GM19025 (cell line): ENCODE data around the gene FUNDC1.
"Not testable (repeated sequence)": the region's sequence is repeated elsewhere in the genome, so short reads cannot be mapped to it uniquely, and the experiment has no call there.

Experiments used
- ATAC-seq: cut with Tn5 transposase; IDR thresholded peaks from one replicate; pipeline ENCODE4 v1.9.1; 2021; ENCODE audit warnings: mild to moderate bottlenecking, low read depth, moderate library complexity; ENCODE audit not compliant: unreplicated experiment

FUNDC1 gene

DNA sequence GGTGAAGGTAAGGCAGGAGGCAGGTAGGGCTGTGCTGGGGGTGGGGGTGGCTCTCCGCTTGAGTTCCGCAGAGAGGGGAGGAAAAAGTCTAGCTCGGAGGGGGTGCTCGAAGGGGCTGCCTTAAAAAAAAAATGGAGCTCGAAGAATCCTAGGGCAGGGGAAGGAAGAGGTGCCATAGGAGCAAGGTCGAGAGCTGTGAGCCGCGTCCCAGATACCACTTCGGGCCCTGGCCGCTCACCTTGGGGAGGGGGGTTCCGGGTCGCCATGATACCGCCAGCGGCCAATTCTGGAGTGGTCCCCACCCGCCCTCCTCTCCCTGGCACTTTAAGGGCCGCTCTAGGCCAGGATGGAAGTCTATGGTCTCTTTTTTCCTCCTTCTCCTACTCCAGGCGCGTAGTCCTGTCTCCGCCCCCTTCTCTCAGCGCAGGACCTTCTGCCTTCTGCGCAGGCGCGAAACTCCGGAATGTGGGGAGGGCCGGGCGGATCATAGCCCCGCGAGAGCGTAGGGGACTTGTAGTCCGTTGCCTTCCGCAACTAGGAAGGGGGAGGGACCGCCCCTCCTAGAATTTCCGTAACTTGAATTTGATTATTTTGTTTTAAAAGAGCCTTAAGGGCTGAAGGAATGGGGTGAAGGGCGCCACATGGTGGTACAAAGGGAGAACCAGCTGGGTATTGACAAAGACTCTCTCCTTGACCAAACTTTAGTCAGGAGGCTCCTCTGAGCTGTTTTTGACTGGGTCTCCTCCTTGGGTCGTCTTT lies at the start of gene FUNDC1:
Gene FUNDC1, minus strand, starts transcription at position 293 of the 759 bp plus-strand sequence. Its CDS starts 27 bp downstream, at position 266.
- peak; percentile 96 for ATAC-seq

GRCh38 chrX:44585866-44586265 lies 43.2 kb upstream of the FUNDC1 start:
- ATAC-seq: no peak

DNA sequence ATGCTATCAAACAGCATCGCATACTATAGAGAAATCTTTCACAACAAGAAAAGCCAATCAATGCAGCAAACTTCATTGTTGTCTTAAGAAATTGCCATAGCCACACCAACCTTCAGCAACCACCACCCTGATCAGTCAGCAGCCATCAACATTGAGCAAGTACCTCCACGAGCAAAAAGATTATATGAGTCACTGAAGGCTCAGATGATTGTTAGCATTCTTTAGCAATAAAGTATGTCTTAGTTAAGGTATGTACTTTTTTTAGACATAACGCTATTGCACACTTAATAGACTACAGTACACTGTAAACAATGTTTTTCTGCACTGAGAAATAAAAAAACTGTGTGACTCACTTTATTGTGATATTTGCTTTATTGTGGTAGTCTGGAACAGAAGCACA lies 37.8 kb upstream of the FUNDC1 start:
- no peak for ATAC-seq

GRCh38 chrX:44572340-44572938 lies 29.8 kb upstream of the FUNDC1 start:
- no peak for ATAC-seq

- ATAC-seq: no peak
Observed at GRCh38 chrX:44570522-44570921, 27.9 kb upstream of the FUNDC1 start.

DNA sequence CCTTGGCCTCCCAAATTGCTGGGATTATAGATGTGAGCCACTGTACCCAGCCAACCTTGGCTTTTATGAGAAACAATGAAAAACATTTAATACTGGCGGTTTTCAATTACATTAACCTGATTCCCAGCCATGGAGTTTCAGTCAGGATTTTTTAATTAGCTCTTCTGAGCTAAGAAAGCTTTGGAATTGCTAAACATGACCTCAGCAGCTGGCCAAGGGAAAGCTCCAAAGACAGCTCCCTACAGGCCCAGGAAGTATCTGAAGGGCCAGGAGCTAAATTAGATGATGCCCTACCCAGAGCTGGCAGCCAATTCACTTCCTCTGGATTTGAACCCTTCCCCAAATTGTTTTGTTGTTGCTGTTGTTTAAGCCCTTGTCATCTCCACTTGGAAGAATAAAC lies 26.5 kb upstream of the FUNDC1 start:
- no peak for ATAC-seq

DNA sequence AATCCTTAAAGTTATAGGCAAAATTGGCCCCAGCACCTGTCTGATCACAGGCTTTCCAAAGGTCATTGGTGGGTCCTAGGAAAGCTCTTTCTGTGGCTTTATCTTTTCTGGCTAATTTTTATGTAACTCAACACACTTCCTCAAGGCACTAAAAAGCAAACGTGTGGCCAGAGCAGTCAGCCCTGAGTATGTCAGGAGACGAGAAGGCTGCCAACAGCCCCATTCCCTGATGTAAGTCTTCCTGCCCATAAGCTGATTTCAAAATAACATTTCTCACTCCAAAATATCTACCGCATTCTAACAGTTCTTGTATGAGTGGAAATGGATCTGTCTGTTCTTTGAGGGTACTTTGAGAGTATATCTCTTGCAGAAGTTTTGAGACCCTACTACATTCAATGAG lies 25.5 kb upstream of the FUNDC1 start:
- ATAC-seq: no peak

- ATAC-seq: not testable (repeated sequence)
Observed at GRCh38 chrX:44561896-44562295, 19.2 kb upstream of the FUNDC1 start.

DNA sequence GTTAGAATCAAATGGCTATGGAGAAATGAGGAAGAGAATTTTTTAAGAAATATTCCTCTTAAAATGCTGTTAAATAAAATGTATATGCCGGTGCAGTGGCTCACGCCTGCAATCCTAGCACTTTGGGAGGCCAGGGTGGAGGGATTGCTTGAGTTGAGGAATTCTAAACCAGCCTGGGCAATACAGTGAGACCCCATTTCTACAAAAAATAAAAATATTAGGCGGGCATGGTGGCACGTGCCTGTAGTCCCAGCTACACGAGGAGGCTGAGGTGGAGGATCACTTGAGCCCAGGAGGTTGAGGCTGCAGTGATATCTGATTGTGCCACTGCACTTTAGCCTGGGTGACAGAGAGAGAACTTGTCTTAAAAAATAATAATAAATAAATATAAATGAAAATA lies 7.9 kb upstream of the FUNDC1 start:
- ATAC-seq: no peak

GRCh38 chrX:44545454-44545853 lies 2.8 kb upstream of the FUNDC1 start:
- not testable (repeated sequence) for ATAC-seq

- ATAC-seq: no peak
Observed at GRCh38 chrX:44544036-44544435, 1.4 kb upstream of the FUNDC1 start.

DNA sequence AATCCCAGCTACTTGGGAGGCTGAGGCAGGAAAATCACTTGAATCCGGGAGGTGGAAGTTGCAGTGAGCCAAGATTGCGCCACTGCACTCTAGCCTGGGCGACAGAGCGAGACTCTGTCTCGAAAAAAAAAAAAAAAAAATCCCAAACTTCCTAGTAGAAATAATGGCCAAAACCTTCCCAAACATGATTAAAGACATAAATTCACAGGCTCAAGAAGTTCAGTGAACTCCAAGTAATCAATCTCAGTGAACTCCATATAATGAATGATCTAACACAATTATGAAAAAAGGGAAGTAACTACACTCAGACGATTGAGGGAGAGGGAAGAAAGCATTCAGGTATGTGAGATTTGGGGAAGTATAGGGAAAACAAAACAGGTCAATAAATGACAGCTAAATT lies 6.5 kb downstream of the FUNDC1 start:
- ATAC-seq: no peak

DNA sequence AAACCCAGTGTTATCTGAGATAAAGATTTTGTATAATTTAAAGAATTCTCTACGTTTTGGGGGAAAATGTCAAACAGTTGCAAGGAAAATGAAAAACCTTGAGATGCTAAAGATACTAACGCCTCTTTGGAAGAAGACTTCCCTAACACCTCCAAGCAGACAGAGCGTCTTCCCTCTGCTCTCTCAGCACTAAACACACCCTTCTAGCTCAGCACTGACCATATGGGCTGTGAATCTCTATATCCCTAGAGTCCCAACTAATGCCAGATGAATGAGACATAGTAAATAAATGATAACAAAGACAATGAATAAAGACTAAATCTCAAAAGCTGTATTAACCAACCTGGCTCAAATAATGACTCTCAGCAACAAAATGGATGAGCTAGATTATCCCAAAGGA lies 13.3 kb downstream of the FUNDC1 start:
- ATAC-seq: no peak

DNA sequence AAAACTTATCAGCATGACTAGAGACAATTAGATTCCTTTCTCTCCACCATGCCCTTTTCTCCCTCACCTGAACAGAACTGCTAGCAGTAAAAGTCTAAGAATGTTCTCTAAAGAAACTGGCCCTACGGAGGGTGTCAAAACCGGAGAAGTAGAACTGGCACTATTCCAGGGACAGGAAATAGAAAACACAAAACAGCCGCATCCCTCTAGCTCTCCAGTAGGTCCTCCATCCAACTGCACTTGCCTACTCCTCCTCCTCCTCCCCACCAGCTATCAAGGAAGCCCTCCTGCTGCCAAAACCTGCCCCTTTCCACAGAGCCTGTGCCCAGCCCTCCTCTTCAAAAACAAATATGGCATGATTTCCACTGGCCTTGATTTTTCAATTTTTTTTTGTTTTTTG lies 28.4 kb downstream of the FUNDC1 start:
- ATAC-seq: no peak

DNA sequence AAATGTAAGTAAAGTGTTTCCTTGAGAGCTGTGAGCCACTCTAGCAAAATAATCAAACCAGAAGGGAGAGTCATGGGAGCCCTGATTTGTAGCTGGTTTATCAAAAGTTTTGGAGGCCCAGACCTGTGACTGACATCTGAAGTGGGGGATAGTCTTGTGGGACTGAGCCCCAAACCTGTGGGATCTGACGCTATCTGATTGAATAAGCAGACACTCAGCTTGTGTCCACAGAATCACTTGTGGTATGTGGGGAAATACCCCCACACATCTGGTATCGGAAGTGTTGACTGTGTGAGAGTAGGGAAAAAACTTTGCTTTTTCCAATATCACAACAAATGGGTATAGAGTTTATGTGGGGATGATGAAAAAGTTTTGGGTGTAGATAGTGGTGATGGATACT lies 35.4 kb downstream of the FUNDC1 start:
- ATAC-seq: no peak

GRCh38 chrX:44506678-44507077 lies 36.0 kb downstream of the FUNDC1 start:
- no peak for ATAC-seq

GRCh38 chrX:44503560-44503959 lies 39.1 kb downstream of the FUNDC1 start:
- no peak for ATAC-seq

- ATAC-seq: no peak
Observed at GRCh38 chrX:44495091-44495490, 47.6 kb downstream of the FUNDC1 start.

DNA sequence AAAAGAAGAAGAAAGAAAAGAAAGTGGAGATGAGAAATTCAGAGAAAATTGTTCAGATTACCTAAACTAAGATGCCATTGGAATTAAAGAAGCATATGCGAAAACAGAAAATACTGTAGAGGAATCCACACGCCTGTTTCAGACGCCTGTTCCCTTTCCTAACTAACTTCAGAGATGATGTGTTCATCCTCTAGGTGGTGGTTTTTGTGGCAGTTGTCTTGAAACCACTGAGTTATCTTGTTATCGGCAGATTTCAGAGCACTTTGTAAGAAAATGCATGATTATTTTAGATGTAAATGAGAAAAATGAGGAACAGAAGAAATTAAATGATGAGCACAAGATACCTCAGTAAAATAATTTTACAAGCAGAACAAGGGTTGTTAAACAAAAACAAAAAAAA lies 48.3 kb downstream of the FUNDC1 start:
- no peak for ATAC-seq

GRCh38 chrX:44489515-44489914 lies 53.1 kb downstream of the FUNDC1 start:
- ATAC-seq: no peak

GRCh38 chrX:44484607-44485146 lies 58.0 kb downstream of the FUNDC1 start:
- ATAC-seq: no peak
